HG02623 (cell line): ENCODE results near the gene IER5.
"Not testable (repeated sequence)": the region's sequence is repeated elsewhere in the genome, so short reads cannot be mapped to it uniquely, and the experiment has no call there.

Source experiments
- ATAC-seq: cut with Tn5 transposase; IDR thresholded peaks from one replicate; pipeline ENCODE4 v1.9.1; 2021; ENCODE audit warnings: moderate library complexity; ENCODE audit not compliant: unreplicated experiment

IER5 gene

DNA sequence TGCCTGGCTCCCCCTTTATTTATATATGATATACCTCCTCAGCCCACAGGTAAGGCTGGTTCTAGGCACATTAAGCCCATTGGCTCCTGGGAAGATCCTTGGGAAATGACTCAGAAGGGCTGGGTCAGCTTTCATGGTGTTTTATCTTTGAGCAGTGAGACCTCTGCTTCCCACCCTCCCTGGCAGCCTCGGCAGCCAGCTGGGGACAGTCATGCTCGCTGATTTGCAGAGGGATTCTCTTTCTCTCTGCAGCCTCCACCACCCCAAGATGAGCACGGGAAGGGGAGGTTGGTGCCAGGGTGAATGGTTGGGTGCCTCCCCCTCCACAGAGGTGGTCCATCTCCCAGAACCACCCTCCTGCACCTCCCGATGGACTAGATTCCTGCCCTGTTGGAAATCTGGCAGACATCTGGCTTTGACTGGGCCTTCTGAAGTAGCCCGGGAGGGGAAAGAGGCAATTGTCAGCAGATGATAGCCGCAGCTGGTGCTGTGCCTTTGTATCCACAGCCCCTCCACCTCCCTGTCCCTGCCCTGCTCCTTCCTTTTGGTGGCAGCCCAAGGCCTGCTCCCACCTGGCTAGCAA is 24.6 kb downstream of the IER5 start:
- ATAC-seq, result no peak

DNA sequence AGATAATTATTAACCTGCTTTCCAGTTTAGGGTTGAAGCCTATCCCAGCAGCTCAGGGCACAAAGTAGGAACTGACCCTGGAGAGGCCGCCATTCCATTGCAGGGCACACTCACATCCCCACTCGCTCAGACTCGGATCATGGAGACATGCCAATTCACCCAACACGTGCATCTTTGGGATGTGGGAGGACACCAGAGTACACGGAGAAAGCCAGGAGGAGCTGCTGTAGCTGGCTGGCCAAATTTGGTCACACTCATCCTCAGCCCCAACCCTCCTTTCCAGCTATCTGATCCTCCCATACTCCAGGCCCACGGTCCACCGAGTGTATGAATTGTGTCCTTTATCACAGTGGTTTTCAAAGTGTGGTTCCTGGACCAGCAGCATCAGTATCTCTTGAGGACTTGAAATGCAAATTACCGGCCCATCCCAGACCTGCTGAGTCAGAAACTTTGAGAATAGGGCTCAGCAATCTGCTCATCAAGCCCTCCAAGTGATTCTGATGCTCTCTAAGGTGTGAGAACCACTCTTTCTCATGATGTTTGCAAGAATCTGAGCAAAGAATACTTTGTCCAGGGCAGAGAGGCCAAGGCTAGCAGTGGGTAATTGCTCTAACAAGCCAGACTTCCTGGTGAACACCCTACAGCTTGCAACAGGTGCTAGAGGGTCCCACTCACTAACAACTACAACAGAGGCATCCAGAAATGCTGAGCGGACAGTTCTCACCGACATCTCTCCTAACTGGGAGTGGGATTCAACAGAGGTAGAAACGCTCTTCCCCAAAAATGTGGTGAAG is 26.3 kb downstream of the IER5 start:
- ATAC-seq, result no peak

DNA sequence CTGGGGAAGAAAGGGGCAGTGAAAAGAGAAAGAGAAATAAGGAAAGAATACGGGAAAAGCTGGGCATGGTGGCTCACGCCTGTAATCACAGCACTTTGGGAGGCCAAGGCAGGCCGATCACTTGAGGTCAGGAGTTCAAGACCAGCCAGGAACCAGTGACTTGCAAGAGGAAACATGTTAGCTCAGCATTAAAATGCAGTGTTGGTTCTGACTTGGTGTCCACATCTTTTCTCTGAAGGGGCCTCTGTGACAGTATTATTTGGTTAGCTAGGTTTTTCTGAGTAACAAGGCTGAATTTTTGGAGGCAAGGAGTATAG is 26.8 kb downstream of the IER5 start:
- no peak for ATAC-seq

DNA sequence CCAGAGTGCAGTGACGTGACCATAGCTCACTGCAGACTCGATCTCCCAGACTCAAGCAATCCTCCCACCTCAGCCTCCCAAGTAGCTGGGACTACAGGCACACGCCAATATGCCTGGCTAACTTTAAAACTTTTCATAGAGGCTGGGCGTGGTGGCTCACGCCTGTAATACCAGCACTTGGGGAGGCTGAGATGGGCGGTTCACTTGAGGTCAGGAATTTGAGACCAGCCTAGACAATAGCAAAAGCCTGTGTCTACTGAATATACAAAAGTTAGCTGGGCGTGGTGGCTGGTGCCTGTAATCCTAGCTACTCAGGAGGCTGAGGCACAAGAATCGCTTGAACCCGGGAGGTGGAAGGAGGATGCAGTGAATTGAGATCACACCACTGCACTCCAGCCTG is 27.5 kb downstream of the IER5 start:
- not testable (repeated sequence) for ATAC-seq

DNA sequence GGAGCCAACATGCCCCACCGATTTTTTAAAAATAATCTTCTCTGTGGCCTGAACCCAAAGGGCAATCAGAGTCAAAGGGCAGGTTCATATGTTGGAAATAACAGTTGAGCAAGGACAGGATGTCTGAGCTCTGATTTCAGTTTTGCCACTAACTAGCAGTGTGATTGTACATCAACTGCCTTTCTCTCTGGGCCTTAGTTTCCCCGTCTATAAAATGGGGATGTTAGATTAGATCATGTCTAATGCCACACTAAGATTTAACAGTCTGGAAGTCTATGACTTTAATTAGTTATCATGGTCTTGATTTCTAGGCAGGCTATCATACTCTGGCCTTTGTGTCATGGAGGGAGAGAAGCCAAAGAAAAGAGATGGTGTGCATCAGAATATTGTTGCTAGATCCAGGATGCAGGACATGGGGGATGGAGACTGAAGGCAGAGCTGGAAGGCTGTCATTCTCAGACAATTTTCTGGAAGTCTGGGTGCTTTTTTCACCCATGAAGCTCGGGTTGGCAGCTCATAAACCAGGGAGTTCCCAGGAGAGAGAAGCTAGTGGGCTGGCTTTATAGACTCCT is 28.4 kb downstream of the IER5 start:
- no peak for ATAC-seq

DNA sequence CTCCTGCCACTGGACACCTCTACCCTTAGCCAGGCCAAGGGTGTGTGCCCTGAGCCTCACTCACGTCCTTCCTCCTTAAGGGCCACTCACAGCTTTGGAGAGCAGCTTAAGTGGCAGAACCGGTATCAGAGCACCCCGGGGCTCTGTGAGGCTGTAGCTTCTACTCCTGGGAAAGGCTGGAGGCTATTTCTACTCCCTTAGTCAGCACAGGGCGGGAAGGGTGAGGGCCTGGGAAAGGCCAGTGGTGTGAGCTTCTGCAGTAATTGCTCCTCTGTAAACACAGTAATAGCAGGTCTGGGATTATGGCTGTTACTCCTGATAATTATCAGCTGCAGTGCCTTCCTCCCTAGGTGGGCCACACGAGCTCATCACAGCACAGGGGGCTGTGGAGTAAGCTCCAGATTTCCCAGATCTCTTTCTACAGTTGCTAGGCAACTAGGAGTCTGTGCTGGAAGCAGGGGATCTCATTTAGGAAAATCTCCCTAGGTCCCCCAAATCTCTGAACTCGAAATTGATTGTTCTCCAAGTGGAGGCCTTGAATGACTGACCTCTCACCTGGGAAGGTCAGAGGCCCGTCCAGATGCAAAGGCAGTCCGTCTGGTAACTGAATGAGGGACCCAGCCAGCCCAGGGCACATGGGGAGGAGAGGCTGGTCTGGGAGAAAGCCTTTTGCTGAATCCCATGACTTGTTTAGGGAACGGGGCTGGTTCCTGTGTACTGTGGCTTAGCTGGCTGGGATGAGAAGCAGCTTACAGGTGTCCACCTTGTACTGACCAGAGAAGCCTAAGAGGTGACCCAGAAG is 29.3 kb downstream of the IER5 start:
- no peak for ATAC-seq

DNA sequence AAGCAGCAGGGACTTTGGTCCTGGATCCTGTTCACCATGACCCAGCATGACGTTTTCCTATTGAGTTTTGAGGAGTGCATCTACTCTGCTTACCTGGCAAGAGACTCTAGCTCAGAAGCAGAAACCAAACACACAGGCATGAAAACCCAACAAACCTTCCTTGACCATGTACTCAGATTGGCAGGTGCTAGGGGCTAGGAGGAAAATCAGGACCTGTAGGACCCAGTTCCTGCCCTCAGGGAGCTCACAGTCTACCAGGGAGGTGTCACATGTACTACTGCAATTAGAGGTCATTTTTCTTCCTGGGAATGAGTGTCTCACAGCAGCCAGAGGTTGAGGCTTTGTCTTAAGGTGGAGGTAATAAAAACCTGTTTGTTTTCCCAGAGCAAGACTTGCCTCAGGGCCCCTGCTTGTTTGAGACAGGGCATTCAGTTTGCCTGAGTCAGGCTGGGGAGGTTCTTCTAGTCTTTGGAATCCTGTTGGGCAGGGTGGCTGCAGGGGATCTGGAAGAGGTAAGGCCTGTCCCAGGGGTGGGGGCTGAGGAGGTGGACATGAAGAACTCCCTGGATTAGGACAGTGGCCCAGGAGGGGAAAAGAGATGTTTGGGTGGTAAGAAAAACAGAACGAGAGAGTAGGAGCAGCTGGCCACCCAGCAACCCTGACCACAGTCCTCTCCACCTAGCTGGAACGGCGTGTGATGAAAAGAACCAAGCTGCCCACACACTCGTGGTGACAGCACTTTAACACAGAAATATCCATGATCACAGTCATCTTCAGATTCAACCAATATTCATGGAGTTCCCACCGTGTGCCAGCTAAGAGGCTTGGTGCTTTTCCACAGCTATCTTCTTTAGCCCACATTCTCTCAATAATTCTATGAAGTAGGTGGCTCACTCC is 30.8 kb downstream of the IER5 start:
- no peak for ATAC-seq

DNA sequence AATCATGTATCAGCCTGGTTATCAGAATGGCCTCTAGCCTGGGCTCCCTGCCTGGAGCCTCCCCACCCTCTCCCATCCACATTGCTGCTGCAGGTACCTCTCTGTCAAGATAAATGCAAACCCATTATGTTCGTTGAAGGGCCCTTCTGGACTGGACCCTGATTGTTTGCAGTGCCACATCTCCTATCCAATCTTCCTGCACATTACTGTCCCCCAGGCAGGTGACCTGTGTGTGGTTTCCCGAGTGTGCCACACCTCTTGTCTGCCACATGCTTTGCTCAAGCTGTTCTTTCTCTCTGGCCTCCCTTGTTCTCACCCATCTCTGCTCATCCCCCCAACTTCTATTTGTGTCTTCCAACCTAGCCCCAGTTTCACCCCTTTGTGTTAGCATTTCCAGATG is 32.4 kb downstream of the IER5 start:
- no peak for ATAC-seq

DNA sequence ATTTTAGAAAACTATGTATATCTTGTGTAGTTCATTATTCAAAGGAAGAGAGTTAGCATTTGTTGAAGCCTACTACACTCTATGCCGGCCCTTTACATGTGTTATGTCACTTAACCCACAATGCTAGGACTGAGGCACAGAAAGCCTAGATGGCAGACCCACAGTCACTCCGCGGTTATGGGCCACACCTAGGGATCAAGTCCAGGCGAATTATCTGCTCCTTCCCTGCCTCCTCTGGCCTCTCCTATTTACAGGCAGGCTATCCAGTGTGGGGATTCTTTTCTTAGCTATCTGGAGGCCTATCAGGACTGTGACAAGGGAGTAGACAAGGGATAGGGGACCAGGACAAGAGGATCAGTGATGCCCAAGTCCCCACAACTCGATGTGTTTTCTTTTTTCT is 33.0 kb downstream of the IER5 start:
- ATAC-seq, result no peak

DNA sequence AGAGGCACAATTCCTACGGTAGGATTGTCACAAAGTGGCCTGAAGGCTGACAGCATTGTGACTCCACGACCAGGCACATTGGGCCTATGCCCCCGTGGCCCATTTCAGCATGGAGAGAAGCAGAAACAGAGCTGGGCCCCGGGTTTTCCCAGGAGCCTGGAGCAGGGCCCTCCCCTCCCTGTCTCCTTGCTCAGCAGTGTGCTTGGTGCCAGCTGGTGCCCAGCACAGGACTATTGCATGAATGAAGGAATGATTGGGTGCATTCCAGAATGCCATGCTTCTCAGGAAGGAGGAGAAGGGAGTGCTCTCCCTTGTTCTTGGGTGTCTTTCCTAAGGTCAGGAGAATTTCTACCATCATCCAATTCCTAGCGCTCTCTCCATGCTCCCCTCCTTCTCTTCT is 33.7 kb downstream of the IER5 start:
- no peak for ATAC-seq

DNA sequence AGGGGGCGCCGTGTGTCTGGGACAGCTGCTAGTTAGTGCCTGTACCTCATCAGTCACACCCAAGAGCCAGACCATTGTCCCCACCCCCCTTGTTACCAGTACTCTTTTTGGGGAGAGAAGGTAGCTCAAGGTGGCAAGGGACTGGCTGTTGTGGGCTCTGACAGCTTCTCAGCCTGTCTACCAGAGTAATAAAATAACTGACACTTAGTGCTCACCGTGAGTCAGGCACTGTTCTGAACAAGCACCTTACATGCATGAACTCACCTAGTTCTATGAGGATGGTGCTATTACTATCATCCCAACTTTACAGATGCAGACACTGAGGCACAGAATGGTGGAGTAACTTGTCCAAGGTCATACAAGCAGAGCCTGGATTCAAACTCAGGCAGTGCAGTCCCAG is 34.7 kb downstream of the IER5 start:
- ATAC-seq, result no peak

DNA sequence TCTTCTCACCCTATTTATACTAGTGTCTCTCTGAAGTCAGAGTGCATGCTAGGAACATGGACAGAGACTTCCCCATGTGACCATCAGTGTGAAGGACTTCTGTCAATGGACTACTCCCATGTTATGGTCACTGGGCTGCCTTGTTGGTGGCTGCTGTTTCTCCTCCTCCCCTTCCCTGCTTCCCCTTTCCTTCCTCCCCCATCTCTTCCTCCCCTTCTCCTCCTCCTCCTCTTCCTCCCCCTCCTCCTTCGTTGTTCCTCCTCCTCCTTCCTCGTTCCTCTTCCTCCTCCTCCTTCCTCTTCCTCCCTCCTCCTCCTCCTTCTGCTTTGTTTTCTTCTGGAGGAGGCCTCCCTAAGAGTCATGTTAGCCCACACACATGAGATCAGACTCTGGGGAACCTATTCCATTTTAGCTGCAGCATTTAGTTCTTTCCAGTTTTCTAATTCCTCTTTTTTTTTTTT is 35.8 kb downstream of the IER5 start:
- ATAC-seq, result no peak

DNA sequence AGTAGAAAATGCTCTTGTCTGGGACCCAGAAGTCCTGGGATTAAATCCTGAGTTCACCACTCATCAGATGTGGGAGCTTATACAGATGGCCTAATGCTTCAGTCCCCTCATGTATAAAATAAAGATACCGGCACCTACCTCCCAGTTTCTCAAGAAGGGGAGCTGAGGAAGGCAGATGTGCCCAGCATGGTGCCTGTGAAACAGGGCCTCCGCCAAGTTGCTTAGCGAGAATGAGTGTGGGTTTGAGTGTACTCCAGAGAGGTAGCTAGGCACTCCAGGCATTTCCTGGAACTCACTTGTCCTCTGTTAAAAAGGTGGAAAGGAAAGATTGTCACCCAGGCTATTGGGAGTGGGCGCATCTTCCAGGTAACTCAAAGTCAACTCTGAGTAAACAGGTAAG is 37.8 kb downstream of the IER5 start:
- ATAC-seq, result no peak

DNA sequence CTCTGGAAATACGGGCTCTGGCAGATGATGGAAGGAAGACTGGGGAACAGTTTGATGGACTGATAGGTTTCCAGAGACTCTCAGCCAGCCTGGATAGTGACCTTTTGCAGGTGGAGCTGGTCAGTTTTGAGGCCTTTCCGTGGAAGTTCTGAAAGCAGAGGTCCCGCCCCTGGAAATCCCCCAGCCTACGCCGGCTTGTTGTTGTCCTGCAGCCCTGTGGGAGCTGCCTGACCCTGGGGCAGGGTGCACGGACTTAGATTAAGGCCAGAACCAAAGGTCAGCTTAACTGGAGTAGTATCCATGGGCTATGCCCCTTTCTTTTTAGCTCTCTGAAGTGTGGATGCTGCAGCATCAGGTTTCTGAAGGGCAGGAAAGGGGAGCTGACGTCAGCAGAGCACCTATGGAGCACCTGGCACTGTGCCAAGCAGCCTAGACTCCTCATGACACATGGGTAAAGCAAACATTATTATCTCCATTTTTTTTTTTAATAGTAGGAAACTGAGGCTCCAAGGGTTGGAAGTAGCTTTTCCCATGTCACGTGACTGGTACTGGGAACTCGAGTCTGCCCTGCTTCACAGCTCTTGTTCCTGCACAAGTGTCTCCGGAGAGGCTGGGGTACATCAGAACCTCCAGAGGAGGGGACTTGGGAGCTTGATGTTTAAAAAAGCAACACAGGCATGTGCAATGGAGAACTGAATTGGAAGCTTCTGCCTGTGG is 38.5 kb downstream of the IER5 start:
- ATAC-seq, result no peak

DNA sequence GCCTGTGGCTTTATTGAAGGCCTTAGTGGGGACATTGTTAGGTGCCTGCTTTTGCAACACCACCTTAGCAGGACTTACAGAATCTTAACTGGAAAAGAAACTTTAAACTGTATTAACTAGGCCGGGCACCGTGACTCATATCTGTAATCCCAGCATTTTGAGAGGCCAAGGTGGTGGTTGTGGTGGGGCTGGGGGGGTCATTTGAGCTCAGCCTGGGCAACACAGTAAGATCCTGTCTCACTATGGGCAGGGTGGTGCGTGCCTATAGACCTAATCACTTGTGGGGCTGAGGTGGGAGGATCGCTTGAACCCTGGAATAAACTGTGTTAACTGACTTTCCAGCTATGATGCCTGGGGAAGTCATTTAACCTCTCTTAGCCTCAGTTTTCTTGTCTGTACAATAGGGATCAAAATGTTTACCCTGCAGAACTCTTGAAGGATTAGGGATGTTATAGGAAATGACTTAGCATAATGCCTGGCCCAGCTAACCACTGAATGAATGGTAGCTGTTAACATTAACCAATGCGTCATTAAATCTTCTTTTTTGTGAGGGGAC is 39.5 kb downstream of the IER5 start:
- ATAC-seq, result no peak

DNA sequence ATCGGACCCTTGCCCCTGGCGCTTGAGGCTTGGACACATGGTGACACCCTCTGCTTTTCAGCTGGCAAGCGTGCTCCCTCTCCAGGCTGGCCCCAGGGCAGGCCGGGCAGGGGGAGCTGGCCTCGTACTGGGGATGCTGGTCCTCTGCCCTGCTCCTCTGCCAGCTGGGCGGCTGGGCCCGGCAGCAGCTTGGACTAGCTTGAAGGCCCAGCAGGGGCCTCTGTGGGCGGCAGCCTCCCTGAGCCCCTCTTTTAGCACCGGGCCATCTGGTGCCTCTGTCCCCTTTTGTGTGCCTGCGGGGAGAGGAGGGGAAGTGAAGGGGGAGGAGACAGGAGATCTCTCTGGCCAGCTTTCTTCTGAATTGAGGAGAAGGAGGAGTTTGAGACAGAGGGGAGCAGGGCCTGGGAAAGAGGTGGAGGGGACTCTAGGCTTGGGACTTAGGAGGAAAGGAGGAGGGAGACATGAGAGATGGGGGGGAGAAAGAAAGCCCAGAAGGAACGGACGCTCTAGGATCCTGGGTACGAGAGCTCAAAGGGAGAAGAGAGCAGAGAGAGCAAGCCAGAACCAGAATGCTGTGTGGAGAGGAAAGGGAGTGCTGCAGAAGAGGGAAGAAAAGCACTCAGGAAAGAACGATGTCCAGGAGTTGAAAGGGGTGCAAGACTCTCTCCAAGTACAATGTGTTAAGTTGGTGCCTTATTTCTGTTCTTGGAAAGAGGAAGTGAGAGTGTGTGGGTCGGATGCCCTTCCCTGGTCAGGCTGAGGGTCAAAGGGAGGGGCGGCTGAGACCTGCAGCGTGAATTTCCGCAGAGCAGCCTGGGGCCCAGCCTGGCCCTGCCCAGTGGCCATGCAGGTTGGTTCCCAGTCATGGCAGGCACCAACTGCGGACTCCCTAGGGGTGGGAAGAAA is 40.3 kb downstream of the IER5 start:
- peak; percentile 43 for ATAC-seq

DNA sequence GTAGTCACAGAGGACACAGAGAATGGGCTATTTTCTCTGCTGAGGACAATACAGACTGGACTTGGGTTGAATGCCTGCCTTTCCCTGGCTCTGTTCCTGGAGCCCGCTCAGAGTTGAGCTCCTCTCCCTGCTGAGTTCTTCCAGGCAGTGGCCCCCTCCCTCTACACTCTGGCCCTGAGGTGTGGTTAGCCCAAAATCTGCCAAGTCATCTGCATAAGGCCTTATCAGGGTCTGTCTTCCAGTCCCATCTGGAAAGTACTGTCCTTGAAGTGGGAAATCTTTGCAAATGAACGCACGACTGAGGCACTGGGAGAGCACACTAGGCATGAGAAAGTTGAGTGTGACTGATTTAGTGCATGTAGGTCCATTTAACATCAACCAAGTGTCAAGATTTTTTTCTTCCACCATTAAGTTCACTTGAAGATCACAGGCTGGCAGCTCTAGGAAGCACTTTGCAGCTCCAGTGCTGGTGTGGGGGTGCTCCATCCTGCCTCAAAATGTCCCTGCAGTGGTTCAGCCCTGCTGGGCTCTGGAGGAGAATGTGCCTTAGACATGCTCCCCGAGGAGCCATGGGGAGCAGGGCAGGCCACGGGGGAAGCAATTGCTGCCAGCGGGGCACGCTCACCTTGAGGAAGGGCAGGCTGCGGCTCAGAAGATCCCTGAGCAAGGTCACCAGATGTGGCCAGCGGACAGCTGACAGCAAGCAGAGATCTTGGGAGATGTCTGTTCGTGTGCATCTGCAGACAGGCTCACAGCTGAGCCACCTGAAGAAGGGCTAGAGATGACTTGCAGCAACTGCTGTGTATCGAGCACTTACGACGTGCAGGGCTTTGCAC is 41.5 kb downstream of the IER5 start:
- no peak for ATAC-seq
